Endometrial microvascular endothelial cells (primary cell): Measurements from ENCODE around the gene KCNJ8. TPM values are rescaled to one million over a fixed set of nuclear protein-coding genes. Genes with fewer than 3 reads are reported as not detected.

Experiments
- in situ Hi-C: cut with HindIII; loops from 2 replicates; pipeline ENCODE4 v1.10.0; 2017; ENCODE audit warnings: low sequenced_read_pairs, low pct_unique_long_range_greater_than_20kb; ENCODE audit errors: inconsistent ontology term
- total RNA-seq: library from RNA; depleted of rRNA; stranded (reverse); fragments of >200 nt; gene quantifications from one replicate; pipeline ENCODE4 v1.2.3, GENCODE V29; 2015; ENCODE audit errors: inconsistent ontology term

Gene KCNJ8
- total RNA-seq, 1 donor from 2014 or later, result not detected

DNA sequence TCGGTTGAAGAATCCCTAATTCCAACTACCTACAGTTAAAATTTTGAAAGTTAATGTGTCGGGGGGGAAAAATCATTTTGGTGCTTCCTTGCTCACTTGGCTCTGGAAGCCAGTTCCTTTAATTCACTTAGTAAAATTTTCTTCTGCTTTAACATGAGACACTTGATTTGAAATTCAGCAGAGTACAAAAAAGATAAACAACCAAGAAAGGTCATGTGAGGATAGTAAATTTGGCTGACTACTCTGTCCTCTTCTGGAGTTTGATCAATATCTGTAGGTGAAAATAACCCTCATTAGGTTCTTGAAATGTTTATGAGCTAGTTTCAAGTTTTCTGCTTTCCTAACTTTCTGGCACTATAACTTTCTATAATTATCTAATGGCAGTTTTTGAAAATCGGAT lies 43.4 kb downstream of the KCNJ8 start:
- in situ Hi-C loops, result no loop called here

DNA sequence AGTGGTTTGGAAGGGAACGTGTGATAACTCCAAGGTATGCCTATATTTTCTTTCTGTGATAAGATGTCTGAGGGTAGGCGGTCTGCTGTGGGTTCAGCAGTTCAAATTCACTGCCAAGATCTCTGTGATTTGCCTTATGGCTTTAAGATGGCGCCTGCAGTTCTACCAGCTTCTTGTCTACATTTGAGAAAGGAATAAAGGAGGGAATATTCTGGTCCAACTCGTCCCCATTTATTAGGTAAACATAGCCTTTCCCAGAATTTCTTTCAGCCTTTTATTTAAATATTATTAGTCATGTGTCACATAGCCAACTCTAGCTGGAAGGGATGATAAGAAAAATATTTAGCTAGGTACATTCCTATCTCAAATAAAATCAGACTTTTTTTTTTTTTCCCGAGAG lies 48.8 kb downstream of the KCNJ8 start:
- in situ Hi-C loops, result no loop called here

DNA sequence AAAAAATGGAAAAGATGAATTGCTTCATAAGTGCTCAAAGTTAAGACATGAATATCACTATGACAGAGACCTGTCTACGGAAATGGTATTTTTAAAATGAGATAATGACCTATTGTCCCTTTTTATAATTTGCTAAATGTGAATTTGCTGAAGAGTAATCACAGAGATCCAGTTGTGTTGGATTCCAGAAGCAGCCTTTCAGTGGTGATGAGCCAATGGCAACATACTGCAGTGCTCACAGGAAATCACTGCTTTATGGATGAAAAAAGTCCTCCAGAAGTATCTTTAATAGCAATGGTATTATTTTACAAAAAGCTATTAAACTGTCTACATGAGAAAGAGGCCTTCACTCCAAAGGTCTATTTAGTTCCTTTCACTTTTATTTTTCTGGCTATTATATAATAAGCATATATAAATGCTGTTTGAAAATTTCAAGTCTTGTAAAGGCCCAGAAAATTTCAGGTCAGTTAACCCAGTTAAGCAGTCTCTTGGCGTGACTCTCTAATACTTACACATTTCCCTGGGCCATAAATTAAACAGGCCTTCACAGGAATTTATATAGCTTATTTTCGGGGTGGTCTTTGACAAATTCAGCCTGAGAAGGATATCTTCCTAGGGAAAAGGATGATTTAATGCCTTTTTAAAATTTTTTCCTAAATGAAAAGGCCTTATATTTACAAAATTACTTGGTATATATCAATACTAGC lies 55.4 kb downstream of the KCNJ8 start:
- in situ Hi-C loops, result no loop called here

DNA sequence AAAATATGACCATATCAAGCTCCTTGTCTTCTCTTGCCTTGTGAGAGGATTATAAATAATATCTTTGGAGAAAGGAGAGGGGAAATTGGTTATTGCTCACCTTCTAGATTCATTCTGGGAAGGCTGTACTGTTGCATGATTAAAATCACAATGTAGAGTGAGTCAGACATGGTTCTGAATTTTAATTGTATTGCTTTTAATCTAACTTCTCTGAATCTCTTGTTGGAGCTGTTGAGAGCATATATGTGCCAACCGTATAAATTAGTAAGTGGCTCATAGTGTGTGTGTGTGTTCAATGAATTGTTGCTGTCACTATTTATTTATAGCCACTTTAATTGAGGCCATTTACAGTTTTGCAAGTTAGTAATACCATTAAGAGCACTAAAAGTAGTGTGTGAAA lies 56.1 kb downstream of the KCNJ8 start:
- in situ Hi-C loops, result no loop called here

DNA sequence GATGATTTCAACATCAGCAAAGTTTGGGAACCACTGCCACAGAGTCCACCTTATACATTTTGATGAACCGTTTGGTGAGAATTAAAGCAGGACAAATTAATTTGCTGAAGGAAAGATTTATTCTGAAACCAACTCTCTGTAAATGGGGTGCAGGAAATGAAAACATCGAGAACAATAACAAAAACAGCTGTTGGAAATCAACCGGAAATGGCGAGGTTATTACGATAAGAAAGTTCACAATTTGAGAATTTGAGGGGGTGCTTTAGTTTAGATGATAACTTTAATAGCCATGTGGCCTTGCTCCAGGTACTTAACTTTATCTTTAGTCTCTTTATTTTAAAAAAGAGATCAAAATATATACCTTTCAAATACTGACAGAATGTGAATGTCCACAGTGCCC lies 56.7 kb downstream of the KCNJ8 start:
- in situ Hi-C loops, result no loop called here

DNA sequence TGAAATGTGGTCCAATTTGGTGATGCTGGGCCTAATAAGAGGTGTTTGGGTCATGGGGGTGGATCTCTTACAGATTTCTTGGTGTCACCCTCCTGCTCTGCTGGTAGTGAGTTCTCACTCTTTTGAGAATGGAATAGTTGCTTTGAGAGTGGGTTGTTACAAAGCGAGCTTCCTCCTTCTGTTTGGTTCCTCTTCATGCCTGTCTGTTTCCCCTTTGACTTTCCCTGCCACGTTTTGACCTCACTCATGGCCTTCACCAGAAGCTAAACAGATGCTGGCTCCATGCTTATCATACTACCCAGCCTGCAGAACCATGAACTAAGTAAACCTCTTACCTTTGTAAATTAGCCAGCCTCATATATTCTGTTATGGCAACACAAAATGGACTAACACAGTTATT lies 59.1 kb downstream of the KCNJ8 start:
- in situ Hi-C loops, result no loop called here

Other genes starting within 250 kb of the KCNJ8 start
- gene SPX, start 248.4 kb downstream of the KCNJ8 start, total RNA-seq, result not detected
- gene GYS2, start 169.9 kb downstream of the KCNJ8 start, total RNA-seq, result not detected
- 884 TPM for gene LDHB, start 116.9 kb downstream of the KCNJ8 start, total RNA-seq
- not detected for gene ABCC9, start 166.7 kb upstream of the KCNJ8 start, total RNA-seq